ENCODE results near the gene ZNF512.

DNA sequence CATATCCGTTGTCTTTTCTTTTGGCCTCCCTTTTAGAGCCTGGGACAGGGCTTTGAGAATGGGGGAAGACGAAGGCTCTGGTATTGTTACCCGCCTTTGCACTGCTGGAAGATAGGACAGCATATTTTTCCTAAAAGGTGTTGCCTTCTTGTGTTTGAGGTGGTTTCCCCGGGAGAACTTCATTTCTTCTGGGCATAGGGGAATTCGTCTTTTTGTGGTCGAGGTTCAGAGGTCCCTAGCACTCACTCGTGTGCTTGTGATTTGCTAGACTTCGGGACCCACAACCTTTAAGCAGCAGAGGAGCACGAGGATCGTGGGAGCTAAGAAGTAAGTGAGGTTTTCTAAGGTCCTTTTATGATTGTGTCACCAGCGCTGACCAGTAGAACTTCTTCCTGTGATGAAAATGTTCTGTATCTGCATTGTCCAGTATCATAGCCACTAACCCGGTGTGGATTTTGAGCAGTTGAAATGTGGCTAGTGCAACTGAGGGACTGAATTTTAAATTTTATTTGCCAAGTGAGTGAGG, 611 bp downstream of the ZNF512 start:
- TF ChIP-seq, protein P1, sequence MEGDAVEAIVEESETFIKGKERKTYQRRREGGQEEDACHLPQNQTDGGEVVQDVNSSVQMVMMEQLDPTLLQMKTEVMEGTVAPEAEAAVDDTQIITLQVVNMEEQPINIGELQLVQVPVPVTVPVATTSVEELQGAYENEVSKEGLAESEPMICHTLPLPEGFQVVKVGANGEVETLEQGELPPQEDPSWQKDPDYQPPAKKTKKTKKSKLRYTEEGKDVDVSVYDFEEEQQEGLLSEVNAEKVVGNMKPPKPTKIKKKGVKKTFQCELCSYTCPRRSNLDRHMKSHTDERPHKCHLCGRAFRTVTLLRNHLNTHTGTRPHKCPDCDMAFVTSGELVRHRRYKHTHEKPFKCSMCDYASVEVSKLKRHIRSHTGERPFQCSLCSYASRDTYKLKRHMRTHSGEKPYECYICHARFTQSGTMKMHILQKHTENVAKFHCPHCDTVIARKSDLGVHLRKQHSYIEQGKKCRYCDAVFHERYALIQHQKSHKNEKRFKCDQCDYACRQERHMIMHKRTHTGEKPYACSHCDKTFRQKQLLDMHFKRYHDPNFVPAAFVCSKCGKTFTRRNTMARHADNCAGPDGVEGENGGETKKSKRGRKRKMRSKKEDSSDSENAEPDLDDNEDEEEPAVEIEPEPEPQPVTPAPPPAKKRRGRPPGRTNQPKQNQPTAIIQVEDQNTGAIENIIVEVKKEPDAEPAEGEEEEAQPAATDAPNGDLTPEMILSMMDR (CRISPR knock-in tag; IDR thresholded peaks at IDR 0.05): no peak
- TF ChIP-seq, protein P2, sequence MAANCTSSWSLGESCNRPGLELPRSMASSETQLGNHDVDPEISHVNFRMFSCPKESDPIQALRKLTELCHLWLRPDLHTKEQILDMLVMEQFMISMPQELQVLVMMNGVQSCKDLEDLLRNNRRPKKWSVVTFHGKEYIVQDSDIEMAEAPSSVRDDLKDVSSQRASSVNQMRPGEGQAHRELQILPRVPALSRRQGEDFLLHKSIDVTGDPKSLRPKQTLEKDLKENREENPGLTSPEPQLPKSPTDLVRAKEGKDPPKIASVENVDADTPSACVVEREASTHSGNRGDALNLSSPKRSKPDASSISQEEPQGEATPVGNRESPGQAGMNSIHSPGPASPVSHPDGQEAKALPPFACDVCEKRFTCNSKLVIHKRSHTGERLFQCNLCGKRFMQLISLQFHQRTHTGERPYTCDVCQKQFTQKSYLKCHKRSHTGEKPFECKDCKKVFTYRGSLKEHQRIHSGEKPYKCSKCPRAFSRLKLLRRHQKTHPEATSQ (CRISPR knock-in tag; IDR thresholded peaks at IDR 0.05; ENCODE audit: borderline replicate concordance): no peak
